ENCODE results near the gene DAP3. TPM values are rescaled to one million over a fixed set of nuclear protein-coding genes. Genes with fewer than 3 reads are reported as not detected.

DAP3 gene
- total and polyA plus RNA-seq, 2 of the 8 experiments (the other 6 are each of a cell fraction or from before 2014, with no cell fraction given): 66.3 to 87.1 TPM

- H2AFZ ChIP-seq (ENCODE audit: low read length): no peak overlapping the region
- no peak overlapping the region for H3K9ac ChIP-seq (replicated peaks in 1 of 4; ENCODE audit: extremely low read depth in 1 of 4, low read depth in 3 of 4, low read length in 3 of 4)
- peaks cover 8 to 93% of the 10 kb centered on the region in 2 experiments; a peak in 3 of 4 replicates for H3K79me2 ChIP-seq (ENCODE audit: control insufficient read depth in 1 of 2, insufficient read depth in 2 of 2, low read length in 2 of 2)
- no peak overlapping the region for H2BK20ac ChIP-seq (ENCODE audit: low read length)
- no peak overlapping the region for H2BK15ac ChIP-seq (ENCODE audit: low read length)
- TF ChIP-seq POLR2AphosphoS5 (IDR thresholded peaks at IDR 0.05; ENCODE audit: low read depth, low read length) (no peak), TAF7 (optimal IDR thresholded peaks at IDR 0.05; ENCODE audit: borderline replicate concordance, low read depth, low read length) (no peak), SAP30 (IDR thresholded peaks at IDR 0.05; ENCODE audit: insufficient read depth, insufficient replicate concordance, low read length) (no peak), KDM4A (IDR thresholded peaks at IDR 0.05; ENCODE audit: low read depth, low read length, severe bottlenecking) (no peak), POLR2A (IDR thresholded peaks at IDR 0.05; ENCODE audit: control extremely low read depth in 1 of 2, low read depth in 2 of 2, low read length in 2 of 2) (no peak), CTCF (IDR thresholded peaks at IDR 0.05; ENCODE audit: control extremely low read depth in 1 of 3, insufficient read depth in 1 of 3, low read depth in 1 of 3, low read length in 3 of 3) (no peak), EP300 (IDR thresholded peaks at IDR 0.05; ENCODE audit: borderline replicate concordance in 1 of 2, low read depth in 2 of 2, low read length in 2 of 2) (no peak)
- peaks cover 0 to 3% (median 0%) of the 10 kb centered on the region in 4 experiments; a peak in 1 of 7 replicates for H3K4me1 ChIP-seq (replicated peaks in 1 of 4; ENCODE audit: control insufficient read depth in 3 of 4, insufficient read depth in 4 of 4, low read length in 3 of 4)
- H3K23ac ChIP-seq (ENCODE audit: insufficient read length): no peak overlapping the region
- peaks cover 3% of the 10 kb centered on the region in 2 experiments for H3K9me3 ChIP-seq (ENCODE audit: insufficient read depth in 2 of 2, low read depth in 1 of 2, low read length in 1 of 2)
- H3K56ac ChIP-seq (replicated peaks; ENCODE audit: insufficient read length, low read depth, low read length): no peak overlapping the region
- CTCF ChIA-PET (ENCODE audit: partially characterized antibody): no interaction called here
- H3K27ac ChIP-seq (ENCODE audit: low read depth, low read length): no peak overlapping the region
- no peak overlapping the region for H2BK12ac ChIP-seq (ENCODE audit: low read depth, low read length)
- H4K20me1 ChIP-seq (replicated peaks in 1 of 2; ENCODE audit: control insufficient read depth in 1 of 2, insufficient read depth in 2 of 2, low read length in 2 of 2): no peaks in the 10 kb centered on the region
- H4K5ac ChIP-seq (ENCODE audit: insufficient read length, low read depth, low read length): no peak overlapping the region
- no peak overlapping the region for H2BK5ac ChIP-seq (ENCODE audit: low read depth, low read length)
- no peaks in the 10 kb centered on the region for H3K23me2 ChIP-seq (ENCODE audit: low read depth, low read length)
- no peak overlapping the region for H3K4me2 ChIP-seq (ENCODE audit: insufficient read depth in 1 of 2, low read depth in 2 of 2, low read length in 2 of 2)
- H4K8ac ChIP-seq (ENCODE audit: extremely low read depth, insufficient read depth, low read length): no peak overlapping the region
- H3K4ac ChIP-seq (replicated peaks; ENCODE audit: insufficient read length, low read depth, low read length): no peak overlapping the region
- peaks cover 5% of the 10 kb centered on the region for H3K79me1 ChIP-seq (ENCODE audit: low read depth, low read length)
- 98% methylated on average over 3 of the region's 3 CpGs; no CpG with 5 or more reads in 1 of the 2 experiments for WGBS, 2 experiments (ENCODE audit: extremely low coverage in 1 of 2, insufficient coverage in 1 of 2, insufficient read length in 1 of 2, insufficient replicate concordance in 2 of 2, low coverage in 1 of 2, low lambda C conversion rate in 2 of 2, missing lambda C conversion rate in 1 of 2)
- no peak overlapping the region for H4K91ac ChIP-seq (replicated peaks; ENCODE audit: insufficient read length, low read length)
- H2BK120ac ChIP-seq (replicated peaks; ENCODE audit: low read depth, low read length): no peak overlapping the region
- FAIRE-seq (no peak), DNase-seq (ENCODE audit: low read depth in 1 of 2, low spot score in 2 of 2) (no peak)
- no peak overlapping the region for H3K18ac ChIP-seq (ENCODE audit: extremely low read depth, low read length)
- H3K4me3 ChIP-seq (ENCODE audit: extremely low read depth in 1 of 4, insufficient read depth in 2 of 4, low read depth in 3 of 4, low read length in 4 of 4): no peak overlapping the region
- no peaks in the 10 kb centered on the region for H3K27me3 ChIP-seq (replicated peaks in 1 of 4; ENCODE audit: control insufficient read depth in 3 of 4, extremely low read depth in 1 of 4, insufficient read depth in 3 of 4, low read length in 3 of 4)
- H3K14ac ChIP-seq (ENCODE audit: insufficient read length): no peak overlapping the region
- POLR2A ChIA-PET (ENCODE audit: partially characterized antibody): interaction anchor here (1.2 kb wide), 1 partner anchor 10 kb away, joined by 3 read pairs; no protein-coding TSS in a partner anchor
- H3K36me3 ChIP-seq (ENCODE audit: control insufficient read depth in 2 of 4, insufficient read depth in 4 of 4, low read length in 3 of 4): peaks cover 0 to 28% (median 8%) of the 10 kb centered on the region in 4 experiments; a peak in 3 of 8 replicates
- no peak overlapping the region for H2AK5ac ChIP-seq (ENCODE audit: low read depth, low read length)
Measured at GRCh38 chr1:155695608-155696007, 6.7 kb downstream of the DAP3 start.
